PFSK-1 (cell line): ENCODE results near the gene KCNQ4.

Experiments used
- FOXP2 ChIP-seq: optimal IDR thresholded peaks from 2 replicates; pipeline ENCODE3; 2011; ENCODE audit warnings: borderline replicate concordance, control low read depth, inconsistent platforms; ENCODE audit not compliant: insufficient read depth; ENCODE audit errors: extremely low read length, extremely low read depth
- POLR2AphosphoS5 ChIP-seq: IDR thresholded peaks from 2 replicates; pipeline ENCODE4 v1.6.1; 2012; ENCODE audit warnings: low read depth, mild to moderate bottlenecking, control low read depth, low read length, moderate library complexity
- SIN3A ChIP-seq: IDR thresholded peaks from 2 replicates; pipeline ENCODE4 v1.6.1; 2012; ENCODE audit warnings: mild to moderate bottlenecking, low read length, moderate library complexity, borderline replicate concordance; ENCODE audit not compliant: insufficient read depth
- TAF1 ChIP-seq: IDR thresholded peaks from 2 replicates; pipeline ENCODE4 v1.6.1; 2012; ENCODE audit warnings: low read length, control low read depth, borderline replicate concordance; ENCODE audit not compliant: insufficient read depth
- TF ChIP-seq, protein P1 (sequence below), 2 experiments: IDR thresholded peaks; 2 replicates each; pipeline versions ENCODE4 v1.6.1 to v1.8.0; 2011 to 2012; ENCODE audit warnings: low read depth in 2 of 2, low read length in 2 of 2, control low read depth in 1 of 2, inconsistent platforms in 1 of 2, mild to moderate bottlenecking in 1 of 2, moderate library complexity in 1 of 2; ENCODE audit not compliant: insufficient read depth in 1 of 2

KCNQ4 gene

DNA sequence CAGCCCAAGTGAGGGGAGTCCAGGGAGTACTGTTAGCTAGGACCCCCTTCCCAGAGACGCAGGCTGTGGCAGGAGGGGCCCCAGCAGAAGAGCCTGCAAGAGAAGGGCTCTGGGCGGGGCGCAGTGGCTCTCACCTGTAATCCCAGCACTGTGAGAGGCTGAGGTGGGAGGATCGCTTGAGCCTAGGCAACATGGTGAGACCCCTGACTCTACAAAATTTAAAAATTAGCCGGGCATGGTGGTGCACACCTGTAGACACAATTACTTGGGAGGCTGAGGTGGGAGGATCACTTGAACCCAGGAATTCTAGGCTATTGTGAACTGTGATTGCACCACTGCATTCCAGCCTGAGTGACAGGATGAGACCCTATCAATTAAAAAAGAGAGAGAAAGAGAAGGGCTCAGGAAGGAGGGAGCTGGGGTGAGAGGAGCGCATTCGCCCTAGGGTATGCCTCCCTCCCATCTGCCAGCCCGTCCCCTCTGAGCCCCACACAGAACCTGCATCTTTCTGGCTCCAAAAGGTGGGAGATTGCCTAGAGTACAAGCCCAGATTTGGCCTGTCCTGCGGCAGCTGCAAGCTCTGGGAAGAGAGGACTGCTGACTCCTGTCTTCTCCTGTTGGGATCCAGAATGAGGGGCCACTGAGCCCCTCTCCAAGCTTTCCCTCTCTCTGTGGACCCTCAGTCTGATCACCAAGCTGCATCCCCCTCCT lies 3.6 kb downstream of the KCNQ4 start:
- TF ChIP-seq, protein P1, sequence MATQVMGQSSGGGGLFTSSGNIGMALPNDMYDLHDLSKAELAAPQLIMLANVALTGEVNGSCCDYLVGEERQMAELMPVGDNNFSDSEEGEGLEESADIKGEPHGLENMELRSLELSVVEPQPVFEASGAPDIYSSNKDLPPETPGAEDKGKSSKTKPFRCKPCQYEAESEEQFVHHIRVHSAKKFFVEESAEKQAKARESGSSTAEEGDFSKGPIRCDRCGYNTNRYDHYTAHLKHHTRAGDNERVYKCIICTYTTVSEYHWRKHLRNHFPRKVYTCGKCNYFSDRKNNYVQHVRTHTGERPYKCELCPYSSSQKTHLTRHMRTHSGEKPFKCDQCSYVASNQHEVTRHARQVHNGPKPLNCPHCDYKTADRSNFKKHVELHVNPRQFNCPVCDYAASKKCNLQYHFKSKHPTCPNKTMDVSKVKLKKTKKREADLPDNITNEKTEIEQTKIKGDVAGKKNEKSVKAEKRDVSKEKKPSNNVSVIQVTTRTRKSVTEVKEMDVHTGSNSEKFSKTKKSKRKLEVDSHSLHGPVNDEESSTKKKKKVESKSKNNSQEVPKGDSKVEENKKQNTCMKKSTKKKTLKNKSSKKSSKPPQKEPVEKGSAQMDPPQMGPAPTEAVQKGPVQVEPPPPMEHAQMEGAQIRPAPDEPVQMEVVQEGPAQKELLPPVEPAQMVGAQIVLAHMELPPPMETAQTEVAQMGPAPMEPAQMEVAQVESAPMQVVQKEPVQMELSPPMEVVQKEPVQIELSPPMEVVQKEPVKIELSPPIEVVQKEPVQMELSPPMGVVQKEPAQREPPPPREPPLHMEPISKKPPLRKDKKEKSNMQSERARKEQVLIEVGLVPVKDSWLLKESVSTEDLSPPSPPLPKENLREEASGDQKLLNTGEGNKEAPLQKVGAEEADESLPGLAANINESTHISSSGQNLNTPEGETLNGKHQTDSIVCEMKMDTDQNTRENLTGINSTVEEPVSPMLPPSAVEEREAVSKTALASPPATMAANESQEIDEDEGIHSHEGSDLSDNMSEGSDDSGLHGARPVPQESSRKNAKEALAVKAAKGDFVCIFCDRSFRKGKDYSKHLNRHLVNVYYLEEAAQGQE (IDR thresholded peaks at IDR 0.05; ENCODE audit: insufficient read depth in 1 of 2, low read depth in 2 of 2, low read length in 2 of 2), result no peak
- TF ChIP-seq TAF1, result no peak
- no peak for TF ChIP-seq POLR2AphosphoS5
- TF ChIP-seq FOXP2, result no peak
- no peak for TF ChIP-seq SIN3A

DNA sequence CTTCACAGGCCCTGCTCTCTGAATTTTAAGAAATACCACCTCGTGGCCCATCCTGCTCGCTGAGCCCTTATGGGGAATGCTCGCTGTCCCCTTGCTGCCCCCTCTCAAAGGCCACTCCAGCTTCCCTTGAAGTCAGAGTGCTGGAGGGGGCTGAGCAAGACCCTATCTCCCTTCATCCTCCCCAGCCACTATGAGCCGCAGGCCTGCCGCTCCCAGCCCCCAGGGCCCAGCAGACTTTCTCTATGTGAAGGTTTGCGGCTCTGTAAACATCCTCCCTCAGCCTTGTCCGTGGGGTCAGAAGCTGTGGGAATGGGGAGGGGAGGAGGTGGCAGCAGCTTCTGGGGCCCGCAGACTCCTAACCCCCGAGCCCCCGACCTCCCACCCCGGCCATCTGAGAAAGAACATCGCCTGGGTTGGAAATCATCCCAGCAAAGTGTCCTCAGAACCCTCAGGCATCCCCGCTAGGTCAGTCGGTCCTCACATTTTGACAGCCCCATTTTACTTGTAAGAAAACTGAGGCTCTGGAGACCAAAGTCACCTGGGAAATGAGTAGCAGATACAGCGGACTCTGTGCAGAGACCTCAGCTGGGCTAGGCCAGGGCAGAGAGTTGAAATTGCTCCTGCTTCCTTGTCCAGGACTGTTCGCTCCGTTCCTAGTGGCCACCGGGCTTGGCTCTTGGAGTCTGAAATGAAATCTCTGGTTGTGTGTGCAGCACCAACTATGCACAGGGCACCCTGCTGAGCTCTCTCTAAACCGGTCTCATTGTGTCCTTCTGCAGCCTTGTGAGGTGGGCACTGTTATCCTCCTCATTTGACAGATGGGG lies 4.4 kb downstream of the KCNQ4 start:
- TF ChIP-seq SIN3A, result no peak
- no peak for TF ChIP-seq FOXP2
- no peak for TF ChIP-seq POLR2AphosphoS5
- TF ChIP-seq TAF1, result no peak
- TF ChIP-seq, protein P1 (IDR thresholded peaks at IDR 0.05; ENCODE audit: insufficient read depth in 1 of 2, low read depth in 2 of 2, low read length in 2 of 2), result no peak

DNA sequence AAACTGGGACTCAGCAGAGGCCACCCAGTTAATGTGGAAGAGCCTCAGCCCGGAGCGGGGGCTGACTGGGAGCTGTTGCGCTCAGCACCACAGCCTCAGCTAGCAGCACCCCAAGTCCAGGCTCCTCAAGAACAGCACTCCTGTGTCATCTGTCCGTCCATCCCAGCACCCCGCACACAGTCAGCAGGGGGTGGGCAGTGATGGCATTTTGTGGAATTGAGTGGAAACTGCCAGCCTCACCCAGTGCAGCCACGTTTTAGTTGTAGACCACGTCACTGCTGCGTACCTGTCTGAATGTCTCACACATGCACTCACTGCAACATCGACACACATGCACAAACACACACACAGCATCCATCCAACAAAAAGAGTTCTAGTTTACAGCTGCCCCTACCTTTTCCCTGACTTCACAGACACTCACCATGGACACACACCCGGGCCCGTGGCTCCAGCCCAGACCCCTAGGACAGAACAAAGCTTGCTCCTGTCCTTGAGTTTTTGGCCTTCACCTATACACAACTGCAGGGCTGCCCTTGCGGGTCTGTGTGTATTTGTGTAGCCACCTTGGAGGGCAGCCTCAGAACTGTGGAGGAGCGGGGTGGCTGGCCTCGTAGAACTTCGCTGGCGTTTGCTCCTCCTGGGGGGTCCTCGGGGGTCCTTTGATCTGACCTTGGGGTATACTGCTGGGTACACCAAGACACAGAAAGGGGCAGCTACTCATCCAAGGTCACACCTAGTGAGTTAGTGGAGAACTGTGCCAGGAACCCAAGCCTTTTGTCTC lies 5.2 kb downstream of the KCNQ4 start:
- TF ChIP-seq, protein P1 (IDR thresholded peaks at IDR 0.05; ENCODE audit: insufficient read depth in 1 of 2, low read depth in 2 of 2, low read length in 2 of 2), result no peak
- TF ChIP-seq FOXP2 (no peak), POLR2AphosphoS5 (no peak), TAF1 (no peak), SIN3A (no peak)

DNA sequence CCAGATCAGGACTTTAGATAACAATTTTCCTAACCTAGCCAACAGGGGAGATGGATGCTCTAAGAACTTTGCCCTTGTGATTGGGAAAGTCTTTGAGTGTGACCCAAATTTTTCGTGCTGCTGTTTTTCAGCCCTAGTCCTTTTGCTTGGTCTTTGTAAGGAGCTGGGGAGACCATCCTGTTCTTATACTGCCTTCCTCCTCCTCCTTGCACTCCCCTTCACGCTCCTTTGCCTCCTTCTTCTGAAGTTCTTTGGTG lies 5.7 kb downstream of the KCNQ4 start:
- no peak for TF ChIP-seq POLR2AphosphoS5
- TF ChIP-seq TAF1, result no peak
- no peak for TF ChIP-seq SIN3A
- no peak for TF ChIP-seq FOXP2
- TF ChIP-seq, protein P1 (IDR thresholded peaks at IDR 0.05; ENCODE audit: insufficient read depth in 1 of 2, low read depth in 2 of 2, low read length in 2 of 2), result no peak
